HepG2 (cell line): ENCODE results near the gene RNPEPL1. TPM values are rescaled to one million over a fixed set of nuclear protein-coding genes. Genes with fewer than 3 reads are reported as not detected.

Experiments
- ASH2L ChIP-seq: fragments of 300-600, 200-600 bp; sonication (generic); IDR thresholded peaks from 2 replicates; pipeline ENCODE4 v1.7.0; 2017; ENCODE audit warnings: low read depth, mild to moderate bottlenecking, moderate library complexity, mixed read lengths, low read length; ENCODE audit not compliant: insufficient read length
- BHLHE40 ChIP-seq: IDR thresholded peaks from 2 replicates; pipeline ENCODE4 v1.6.1; 2011; ENCODE audit warnings: low read length, improper control_type of control experiment
- CBX1 ChIP-seq: IDR thresholded peaks from one replicate; pipeline ENCODE4 v1.6.1; 2016; ENCODE audit warnings: antibody characterized with exemption, low read depth
- HCFC1 ChIP-seq: fragments of 150-350 bp; IDR thresholded peaks from 2 replicates; pipeline ENCODE4 v1.6.1; 2014; ENCODE audit warnings: low read depth, low read length
- PCBP1 ChIP-seq: fragments of 200-400 bp; formaldehyde crosslinking; IDR thresholded peaks from 2 replicates; pipeline ENCODE4 v1.6.1; 2017; ENCODE audit warnings: mild to moderate bottlenecking, low read depth, low read length, borderline replicate concordance
- PTBP1 ChIP-seq: fragments of 200-400 bp; formaldehyde crosslinking; IDR thresholded peaks from 2 replicates; pipeline ENCODE4 v1.6.1; 2018; ENCODE audit warnings: low read length, low read depth; ENCODE audit not compliant: poor library complexity, severe bottlenecking
- RARA ChIP-seq: IDR thresholded peaks from 2 replicates; pipeline ENCODE4 v1.6.1; 2016; ENCODE audit warnings: missing genetic modification reagents, missing compliant biosample characterization
- RBM22 ChIP-seq: fragments of 200-400 bp; formaldehyde crosslinking; optimal IDR thresholded peaks from 2 replicates; pipeline ENCODE3; 2017; ENCODE audit warnings: mild to moderate bottlenecking, low read length, moderate library complexity
- ZBTB25 ChIP-seq: IDR thresholded peaks from 2 replicates; pipeline ENCODE4 v1.6.1; 2018; ENCODE audit warnings: missing genetic modification reagents
- ZBTB44 ChIP-seq: sonication (generic); formaldehyde crosslinking; IDR thresholded peaks from 2 replicates; pipeline ENCODE4 v1.4.0; 2020; ENCODE audit warnings: missing genetic modification reagents
- ZFP1 ChIP-seq: IDR thresholded peaks from 2 replicates; pipeline ENCODE4 v1.6.1; 2016
- ZNF263 ChIP-seq: sonication (generic); formaldehyde crosslinking; IDR thresholded peaks from 2 replicates; pipeline ENCODE4 v1.4.0; 2020; ENCODE audit warnings: missing genetic modification reagents
- ZNF354B ChIP-seq: sonication (generic); formaldehyde crosslinking; IDR thresholded peaks from 2 replicates; pipeline ENCODE4 v1.8.0; 2022; ENCODE audit warnings: mild to moderate bottlenecking, missing genetic modification reagents
- ZNF484 ChIP-seq: sonication (generic); formaldehyde crosslinking; IDR thresholded peaks from 2 replicates; pipeline ENCODE4 v1.5.1; 2020; ENCODE audit warnings: mild to moderate bottlenecking, low read depth, missing genetic modification reagents, borderline replicate concordance
- ZNF605 ChIP-seq: sonication (generic); formaldehyde crosslinking; IDR thresholded peaks from 2 replicates; pipeline ENCODE4 v1.8.0; 2022; ENCODE audit warnings: mild to moderate bottlenecking, missing genetic modification reagents
- ZNF609 ChIP-seq: sonication (generic); formaldehyde crosslinking; IDR thresholded peaks from 2 replicates; pipeline ENCODE4 v1.4.0; 2020; ENCODE audit warnings: mild to moderate bottlenecking, missing genetic modification reagents, borderline replicate concordance
- ZNF7 ChIP-seq: IDR thresholded peaks from 2 replicates; pipeline ENCODE4 v1.6.1; 2016; ENCODE audit warnings: missing biosample characterization, missing genetic modification reagents
- ZNF782 ChIP-seq: sonication (generic); formaldehyde crosslinking; IDR thresholded peaks from 2 replicates; pipeline ENCODE4 v1.4.0; 2020; ENCODE audit warnings: missing genetic modification reagents, mild to moderate bottlenecking, borderline replicate concordance
- ZSCAN31 ChIP-seq: sonication (generic); formaldehyde crosslinking; IDR thresholded peaks from 2 replicates; pipeline ENCODE4 v1.5.0; 2020; ENCODE audit warnings: low read depth, mild to moderate bottlenecking, missing genetic modification reagents
- ZZZ3 ChIP-seq: sonication (generic); formaldehyde crosslinking; IDR thresholded peaks from 2 replicates; pipeline ENCODE4 v1.4.0; 2020; ENCODE audit warnings: missing genetic modification reagents, mild to moderate bottlenecking, borderline replicate concordance
- polyA plus RNA-seq, 8 experiments: library from polyadenylated mRNA; depleted of rRNA in 3 of 8; stranded (reverse) in 7 of 8; unstranded in 1 of 8; fragments of >200 nt; fragmentation: Illumina TruSeq in 4 of 8; extraction: Trizol in 4 of 8; gene quantifications; 2 replicates each; pipeline versions ENCODE4 v1.2.1 to v1.2.3, GENCODE V29; 2011 to 2016; ENCODE audit warnings: low read depth in 4 of 8, missing spikeins in 1 of 8, mixed read lengths in 1 of 8; ENCODE audit not compliant: insufficient read depth in 1 of 8
- total RNA-seq, 5 experiments: library from RNA; depleted of rRNA; stranded (reverse); fragments of >200 nt; fragmentation: Illumina TruSeq; extraction: Trizol; gene quantifications; 2 replicates each; pipeline ENCODE4 v1.2.3, GENCODE V29; 2016; ENCODE audit warnings: low read depth in 1 of 5
- TF ChIP-seq, protein P1 (sequence below): sonication (generic); formaldehyde crosslinking; IDR thresholded peaks from 2 replicates; pipeline ENCODE4 v1.8.1; 2023; ENCODE audit warnings: mild to moderate bottlenecking, missing genetic modification reagents, borderline replicate concordance

RNPEPL1 gene
- total and polyA plus RNA-seq, 2 of the 13 experiments (the other 11 are each of a cell fraction or from before 2014, with no cell fraction given): 13.0 to 18.0 TPM

DNA sequence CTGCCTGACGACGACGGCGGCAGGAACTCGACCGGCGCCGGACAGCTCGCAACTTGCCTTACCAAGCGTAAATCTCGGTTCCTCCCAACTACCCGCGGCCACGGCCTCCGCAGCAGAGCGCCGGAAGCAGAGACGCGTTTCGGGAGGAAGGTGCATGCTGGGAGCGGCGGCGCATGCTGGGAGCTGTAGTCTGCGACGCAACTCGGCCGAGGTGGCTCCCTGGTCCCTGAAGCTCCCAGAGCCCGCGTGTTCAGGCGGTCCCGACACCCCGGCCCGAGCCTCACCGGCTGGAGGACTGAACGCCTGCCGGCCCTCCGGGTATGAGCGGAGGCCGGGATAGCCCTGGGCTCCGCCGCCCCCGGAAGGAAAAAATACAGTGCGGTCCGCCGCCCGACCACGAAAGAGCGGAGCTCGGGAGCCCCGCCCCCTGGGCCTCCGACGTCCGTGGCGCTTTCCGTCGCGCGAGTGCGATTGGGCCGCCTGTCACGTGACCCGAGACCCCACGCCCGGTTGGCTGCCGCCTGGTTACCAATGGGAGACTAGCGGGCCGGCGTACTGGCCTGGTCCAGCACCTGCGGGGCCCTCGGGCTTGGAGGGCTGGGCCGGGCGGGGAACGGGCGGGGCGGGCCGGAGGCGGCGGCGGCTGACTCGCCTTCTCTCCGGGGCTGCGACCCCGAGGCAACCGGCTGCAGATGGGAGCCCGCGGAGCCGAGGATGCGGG is 18.1 kb downstream of the RNPEPL1 start, which contains the start of gene CAPN10 (continued):
- TF ChIP-seq ZNF7 (no peak), ZBTB25 (CRISPR knock-in tag) (peak; percentile 75), HCFC1 (peak; percentile 96), RBM22 (no peak), PCBP1 (peak; percentile 90; the same call in 1 of the 2 replicates), ZNF354B (CRISPR knock-in tag) (0 out of 2 replicates have a peak, but pooled peaks have one; percentile 72), PTBP1 (no peak), ZNF782 (CRISPR knock-in tag) (peak; percentile 59; the same call in 1 of the 2 replicates), ZNF484 (0 out of 2 replicates have a peak, but pooled peaks have one; percentile 76), ZNF263 (peak; percentile 64; the same call in 1 of the 2 replicates), ZFP1 (CRISPR knock-in tag) (no peak), ZNF609 (0 out of 2 replicates have a peak, but pooled peaks have one; percentile 29), BHLHE40 (peak; percentile 52), CBX1 (peak; percentile 12), ZZZ3 (peak; percentile 95), ZBTB44 (CRISPR knock-in tag) (peak; percentile 30; the same call in 1 of the 2 replicates), RARA (peak; percentile 36; the same call in 1 of the 2 replicates), ZNF605 (peak; percentile 96), ZSCAN31 (CRISPR knock-in tag) (0 out of 2 replicates have a peak, but pooled peaks have one; percentile 73), ASH2L (peak; percentile 94)
- TF ChIP-seq, protein P1, sequence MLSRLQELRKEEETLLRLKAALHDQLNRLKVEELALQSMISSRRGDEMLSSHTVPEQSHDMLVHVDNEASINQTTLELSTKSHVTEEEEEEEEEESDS (CRISPR knock-in tag): 0 out of 2 replicates have a peak, but pooled peaks have one; percentile 61
